Erythroblast (primary cell): ENCODE data around the gene CRYGA.

Experiments
- GATA1 ChIP-seq: IDR thresholded peaks from 2 replicates; pipeline ENCODE4 v1.6.1; 2011; ENCODE audit warnings: low read depth, mild to moderate bottlenecking, control low read depth, low read length, moderate library complexity
- POLR2A ChIP-seq: IDR thresholded peaks from 2 replicates; pipeline ENCODE4 v1.6.1; 2011; ENCODE audit warnings: mild to moderate bottlenecking, low read length

GRCh38 chr2:208210688-208211451 is 47.5 kb upstream of the CRYGA start:
- TF ChIP-seq POLR2A (no peak), GATA1 (no peak)
